Urothelium cell line (cell line): ENCODE data around the gene PDE4D.
"Not testable (repeated sequence)": the region's sequence is repeated elsewhere in the genome, so short reads cannot be mapped to it uniquely, and the experiment has no call there.

Source experiments
- DNase-seq: peaks from one replicate; pipeline ENCODE4 v3.0.0; 2011; ENCODE audit warnings: low spot score, mixed read lengths
- FAIRE-seq: peaks from 2 replicates; lab custom pipeline; 2011; peaks lifted over from hg19 to GRCh38; lab: Jason Lieb, UNC

Gene PDE4D

DNA sequence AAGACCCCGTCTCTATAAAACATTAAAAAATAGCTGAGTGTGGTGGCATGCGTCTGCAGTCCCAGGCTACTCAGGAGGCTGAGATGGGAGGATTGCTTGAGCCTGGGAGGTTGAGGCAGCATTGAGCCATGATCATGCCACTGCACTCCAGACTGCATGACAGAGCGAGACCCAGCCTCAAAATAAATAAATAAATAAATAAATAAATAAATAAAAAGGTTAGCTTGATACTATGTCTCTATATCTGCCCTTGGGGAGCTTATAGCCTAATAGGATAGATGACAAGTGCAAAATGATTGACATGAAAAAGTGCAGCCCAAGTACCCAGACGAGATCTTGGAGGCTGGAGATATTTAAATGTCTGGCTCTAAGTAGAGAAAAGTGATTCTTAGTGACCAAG, 122.6 kb downstream of the PDE4D start:
- DNase-seq (no peak), FAIRE-seq (no peak)

DNA sequence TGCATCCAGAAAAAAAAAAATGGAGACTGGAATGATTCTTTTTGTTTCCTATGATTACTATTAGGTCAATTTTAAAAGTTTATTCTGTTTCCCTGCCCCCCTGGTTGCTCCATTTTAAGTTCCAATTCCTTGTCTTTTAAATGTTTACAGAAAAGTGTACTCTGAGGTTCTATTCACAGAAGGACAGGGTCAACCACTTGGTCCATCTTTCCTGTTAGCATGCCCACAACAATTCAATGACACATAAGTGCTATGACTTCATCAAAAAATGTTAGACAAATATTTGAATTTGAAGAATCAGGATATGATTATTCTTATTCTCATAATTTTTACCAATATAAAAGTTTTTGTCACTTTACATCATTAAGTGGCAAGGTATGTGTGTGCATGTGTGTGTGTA, 123.7 kb downstream of the PDE4D start:
- FAIRE-seq (no peak), DNase-seq (no peak)

DNA sequence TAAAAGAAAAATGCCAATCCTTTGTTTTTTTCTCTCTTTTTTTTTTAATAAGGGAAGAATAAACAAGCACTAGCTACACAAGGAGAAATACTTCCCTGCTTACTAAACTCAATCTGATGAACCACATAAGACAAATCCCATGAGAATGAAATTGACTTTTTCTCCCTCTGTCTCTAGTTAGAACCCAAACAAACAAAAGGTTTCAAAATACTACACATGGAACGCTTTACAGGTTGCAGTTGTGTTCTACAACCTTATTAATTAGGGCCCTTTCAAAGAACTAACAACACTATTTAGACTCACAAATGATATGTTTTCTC, 124.5 kb downstream of the PDE4D start:
- FAIRE-seq: no peak

DNA sequence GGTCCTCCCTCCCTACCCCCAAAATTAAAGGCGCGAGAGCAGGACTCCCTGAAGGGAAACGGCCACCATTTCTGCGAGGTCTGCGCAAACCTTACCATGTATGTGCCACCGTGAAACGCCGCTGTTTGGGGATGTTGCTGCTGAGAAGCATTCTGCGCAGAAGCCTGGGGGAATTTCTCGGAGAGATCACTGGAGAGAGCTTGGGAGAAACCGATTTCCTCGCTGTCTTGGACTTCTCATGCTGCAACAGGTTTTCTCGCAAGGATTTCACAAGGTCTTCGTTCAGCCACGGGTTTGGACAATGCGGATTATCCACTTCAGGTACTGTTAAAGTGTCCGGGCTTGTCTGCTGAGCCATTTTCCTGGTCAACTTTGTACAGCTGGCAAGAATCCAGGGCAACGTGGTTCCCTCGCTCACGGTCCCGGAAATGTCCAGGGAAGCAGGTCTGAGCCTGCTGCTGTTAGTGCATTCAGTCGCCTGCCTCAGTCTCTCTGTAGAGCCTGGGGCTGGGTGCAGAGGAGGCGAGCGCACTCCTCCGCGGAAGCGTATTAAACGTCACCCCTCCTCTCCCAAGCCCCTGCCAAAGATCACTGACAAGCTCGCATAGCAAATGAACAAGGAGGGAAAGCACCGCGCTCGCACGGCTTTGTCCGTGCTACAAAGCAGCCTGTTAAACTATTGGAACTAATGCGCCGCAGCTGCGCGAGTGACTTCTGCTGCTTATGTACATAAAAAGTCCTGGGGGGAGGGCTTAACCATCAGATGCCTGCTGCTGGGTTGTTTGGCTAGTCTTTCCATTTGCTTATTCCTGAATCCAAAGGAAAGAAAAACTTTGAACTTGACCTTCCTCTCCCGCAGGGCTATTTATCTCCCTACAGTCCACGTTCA, 125.1 kb downstream of the PDE4D start:
- peak; percentile 35 for DNase-seq
- FAIRE-seq: no peak

More for the DNA sequence above, 124.5 kb downstream of the PDE4D start:
- no peak for DNase-seq

DNA sequence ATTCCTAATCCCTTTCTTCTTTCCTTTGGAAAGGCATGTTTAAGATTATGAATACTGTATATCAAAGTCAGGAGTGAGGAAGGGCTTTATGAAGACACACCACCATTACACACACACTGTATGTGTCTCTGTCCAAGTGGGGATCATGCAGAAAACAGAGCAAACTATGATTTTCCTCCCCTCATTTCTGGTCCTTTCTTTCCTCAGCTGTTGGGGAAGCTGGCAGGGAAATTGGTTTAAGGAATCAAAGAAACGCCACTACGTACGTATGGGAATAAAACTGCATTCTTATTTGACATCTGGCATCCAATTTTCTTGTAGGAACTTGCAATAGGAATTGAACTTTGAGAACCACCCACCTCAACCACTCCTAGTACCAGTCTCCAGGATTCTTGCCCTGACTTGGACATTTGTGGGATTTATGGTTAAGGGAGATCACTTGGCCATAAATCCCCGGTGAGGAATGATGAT, 125.8 kb downstream of the PDE4D start:
- FAIRE-seq (no peak), DNase-seq (no peak)

DNA sequence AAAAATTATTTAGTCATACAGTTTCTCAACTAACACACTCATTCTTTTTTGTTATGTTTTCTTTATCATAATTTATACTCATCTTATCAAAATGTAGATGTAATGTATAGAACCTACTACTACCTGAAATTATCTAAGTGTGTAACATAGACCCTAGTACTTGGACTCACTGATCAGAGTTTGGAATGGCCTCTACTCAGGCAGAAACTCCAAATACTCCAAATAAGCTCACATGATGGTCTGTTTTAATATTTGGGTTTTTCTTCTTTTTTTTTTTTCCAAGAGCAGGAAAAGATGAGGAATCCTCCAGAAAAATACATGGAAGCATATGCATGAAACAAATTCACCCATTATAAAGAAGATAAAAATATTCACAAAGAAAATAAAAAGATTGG, 126.3 kb downstream of the PDE4D start:
- DNase-seq (no peak), FAIRE-seq (no peak)

DNA sequence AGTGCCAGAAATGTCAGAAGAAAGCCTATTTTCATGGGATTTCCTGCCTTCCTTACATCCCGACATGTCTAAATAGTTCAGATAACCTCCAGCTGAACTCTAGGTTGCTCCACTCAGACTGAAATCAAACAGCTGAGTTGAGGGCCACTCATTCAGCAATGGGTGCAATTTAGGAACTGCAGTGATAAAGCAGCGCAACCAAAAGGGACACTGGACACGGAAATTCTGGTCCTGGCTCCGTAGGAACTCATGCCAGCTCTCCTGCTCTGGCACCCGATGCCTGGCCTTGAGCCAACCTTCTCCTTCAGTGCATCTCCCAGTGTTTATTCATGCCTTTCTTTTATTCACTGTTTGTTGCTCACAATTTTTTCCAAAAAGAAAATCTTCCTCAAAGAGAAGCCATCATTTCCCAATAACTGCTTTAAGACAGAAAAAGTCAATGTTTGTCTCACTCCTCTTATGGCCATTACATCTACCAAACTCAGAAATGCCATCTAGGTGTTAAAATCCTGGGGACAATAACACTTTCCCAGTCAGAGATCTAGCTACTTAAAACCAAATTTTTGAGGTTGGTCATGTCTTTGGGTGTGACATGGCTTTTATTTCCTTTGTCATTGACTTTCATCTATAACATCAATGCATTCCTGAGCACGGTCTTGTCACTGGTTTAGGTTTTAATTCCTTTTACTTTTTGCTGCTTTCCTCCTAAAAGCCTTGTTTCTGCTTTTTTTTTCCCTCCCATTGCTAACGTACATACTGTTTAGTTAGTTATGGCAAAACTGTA, 126.9 kb downstream of the PDE4D start:
- FAIRE-seq (no peak), DNase-seq (no peak)

DNA sequence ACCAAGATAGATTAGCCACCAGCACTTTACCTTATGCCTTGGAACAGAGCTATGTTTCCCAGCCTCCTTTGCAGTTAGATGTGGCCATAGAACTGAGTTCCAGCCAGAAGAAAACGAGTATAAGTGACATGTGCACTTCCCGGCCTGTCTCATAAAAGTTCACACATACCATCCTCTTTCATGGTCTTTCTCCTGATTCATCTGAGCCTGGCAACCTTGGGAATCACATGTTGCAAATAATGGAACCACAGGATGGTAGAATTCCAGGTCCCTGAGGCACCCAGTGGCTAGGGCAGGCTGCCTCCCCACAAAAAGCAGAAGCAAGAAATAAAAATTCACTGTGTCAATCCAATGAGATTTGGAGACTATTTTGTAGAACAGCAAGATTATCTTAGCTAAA, 128.1 kb downstream of the PDE4D start:
- FAIRE-seq (no peak), DNase-seq (no peak)

DNA sequence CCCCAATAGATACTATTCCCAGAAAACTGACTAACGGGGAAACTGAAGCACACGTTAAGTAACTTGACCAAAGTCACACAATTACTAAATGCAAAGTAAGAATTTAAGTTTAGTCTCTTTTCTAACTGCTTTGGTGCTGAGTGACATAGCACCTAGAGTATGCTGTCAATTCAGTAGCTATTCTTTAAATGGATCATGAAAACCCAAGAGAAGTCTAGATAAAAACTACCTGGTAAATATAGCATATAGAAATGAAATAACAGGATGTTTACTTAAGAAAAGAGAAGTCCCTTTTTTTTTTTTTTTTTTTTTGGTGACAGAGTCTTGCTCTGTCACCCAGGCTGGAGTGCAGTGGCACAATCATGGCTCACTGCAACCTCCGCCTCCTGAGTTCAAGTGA, 129.2 kb downstream of the PDE4D start:
- FAIRE-seq (no peak), DNase-seq (no peak)

DNA sequence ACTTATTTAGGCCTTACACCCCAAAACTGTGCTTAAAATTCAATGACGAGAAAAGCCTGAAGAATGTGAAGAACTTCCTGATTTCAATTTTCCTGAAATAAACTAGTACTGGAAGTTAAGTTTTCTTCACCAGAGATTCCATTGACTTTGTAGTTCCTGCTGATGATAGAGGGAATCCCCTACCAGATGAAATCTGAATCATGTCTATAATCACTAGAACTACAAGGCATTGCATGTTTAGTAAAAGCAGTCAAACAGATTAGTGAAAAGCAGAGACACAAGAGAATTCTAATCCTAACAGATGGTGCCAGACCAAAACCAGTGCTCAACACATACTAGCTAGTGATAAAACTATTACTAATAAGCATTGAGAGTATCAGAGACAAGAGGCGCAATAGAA, 130.0 kb downstream of the PDE4D start:
- no peak for FAIRE-seq

DNA sequence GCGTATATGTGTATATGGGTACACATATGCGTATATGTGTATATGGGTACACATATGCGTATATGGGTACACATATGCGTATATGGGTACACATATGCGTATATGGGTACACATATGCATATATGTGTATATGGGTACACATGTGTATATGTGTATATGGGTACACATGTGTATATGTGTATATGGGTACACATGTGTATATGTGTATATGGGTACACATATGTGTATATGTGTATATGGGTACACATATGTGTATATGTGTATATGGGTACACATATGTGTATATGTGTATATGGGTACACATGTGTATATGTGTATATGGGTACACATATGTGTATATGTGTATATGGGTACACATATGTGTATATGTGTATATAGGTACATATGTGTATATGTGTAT, 131.3 kb downstream of the PDE4D start:
- DNase-seq, FAIRE-seq: not testable (repeated sequence)

More for the DNA sequence above, 130.0 kb downstream of the PDE4D start:
- no peak for DNase-seq

DNA sequence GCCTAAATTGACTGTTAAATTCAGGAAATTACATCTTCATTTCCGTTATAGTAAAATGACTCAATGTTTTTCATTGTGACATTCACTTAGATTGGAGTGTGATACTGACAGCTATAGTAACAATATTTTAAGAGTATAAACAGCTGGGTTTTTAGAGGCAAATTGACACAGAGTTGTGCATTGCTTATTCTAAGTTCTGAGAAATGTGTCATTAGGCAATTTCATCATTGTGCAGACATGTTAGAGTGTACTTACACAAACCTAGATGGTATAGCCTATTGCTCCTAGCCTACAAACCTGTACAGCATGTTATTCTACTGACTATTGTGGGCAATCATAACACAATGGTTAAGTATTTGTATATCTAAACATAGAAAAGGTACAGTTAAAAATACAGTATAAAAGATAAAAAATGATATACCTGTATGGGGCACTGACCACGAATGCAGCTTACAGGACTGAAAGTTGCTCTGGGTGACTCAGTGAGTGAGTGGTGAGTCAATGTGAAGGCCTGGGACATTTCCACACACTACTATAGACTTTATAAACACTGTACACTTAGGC, 132.7 kb downstream of the PDE4D start:
- FAIRE-seq: no peak
- no peak for DNase-seq

DNA sequence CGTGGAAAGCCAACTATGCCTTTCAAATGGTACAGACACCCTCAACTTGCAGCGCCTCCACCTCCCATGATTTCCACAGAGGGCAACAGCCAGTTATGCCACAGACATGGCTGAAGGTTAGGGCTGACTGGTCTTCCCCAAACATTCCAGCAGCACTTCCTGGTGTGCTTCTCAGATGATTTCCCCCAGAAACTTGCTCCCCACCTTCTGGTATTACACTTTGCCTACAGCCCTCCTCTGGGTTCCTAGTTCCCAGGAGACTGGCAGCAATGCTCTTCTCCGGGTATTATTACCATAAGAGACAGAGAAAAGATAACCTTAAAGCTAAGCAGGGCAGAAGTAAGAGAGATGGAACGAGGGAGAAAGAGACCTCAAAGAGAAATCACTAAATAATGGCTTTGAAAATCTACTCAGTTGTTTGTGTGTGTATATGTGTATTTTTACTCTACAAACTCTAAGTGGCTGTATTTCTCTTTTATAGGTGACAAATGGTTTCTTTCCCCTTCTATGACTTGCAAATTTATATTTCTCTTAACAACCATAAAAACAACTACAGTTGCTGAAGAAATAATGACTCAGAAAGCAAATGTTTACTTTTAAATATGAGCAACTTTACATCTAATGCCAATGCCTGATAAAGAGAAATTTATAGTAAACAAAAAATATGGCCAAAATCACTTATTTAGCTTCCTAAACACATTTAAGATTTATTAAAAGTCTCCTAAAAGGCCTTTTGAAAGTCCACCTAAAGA, 133.8 kb downstream of the PDE4D start:
- no peak for FAIRE-seq

DNA sequence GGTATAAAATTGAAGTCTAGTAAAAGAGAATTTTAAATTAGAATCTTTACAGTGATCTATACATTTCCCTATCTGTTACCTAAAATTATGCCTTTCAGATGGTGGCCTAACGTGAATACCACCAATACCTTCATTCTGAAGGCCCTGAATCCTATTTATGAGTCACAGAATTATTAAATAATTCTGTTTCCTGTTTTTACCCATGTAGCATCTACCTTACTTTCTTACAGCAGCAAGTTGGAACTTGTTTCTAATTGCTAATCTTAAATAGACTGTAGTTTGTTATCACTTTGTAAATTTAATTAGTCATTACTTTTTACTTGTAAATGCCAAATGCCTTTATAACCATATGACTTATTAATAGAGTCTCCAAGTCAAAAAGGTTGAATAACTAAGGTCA, 135.0 kb downstream of the PDE4D start:
- DNase-seq (no peak), FAIRE-seq (no peak)

More for the DNA sequence above, 133.8 kb downstream of the PDE4D start:
- no peak for DNase-seq

DNA sequence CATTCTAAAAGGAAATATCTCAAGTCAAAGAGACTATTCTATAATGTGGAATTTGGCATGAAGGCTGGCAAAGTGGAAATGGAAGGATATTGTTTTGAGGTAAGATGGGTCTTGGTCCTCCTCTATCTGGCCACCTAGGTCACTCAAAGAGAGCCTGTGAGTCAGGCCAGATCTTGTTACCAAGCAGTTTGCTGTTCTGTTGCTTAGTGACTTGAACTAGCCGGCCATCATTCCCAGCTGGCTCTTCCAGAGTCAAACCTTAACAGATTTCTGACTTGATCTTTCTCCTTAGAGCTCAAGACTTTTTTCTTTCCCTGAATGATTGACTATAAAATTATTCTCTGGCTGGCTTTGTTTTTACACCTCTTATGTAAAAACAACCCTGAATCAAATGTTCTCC, 136.1 kb downstream of the PDE4D start:
- FAIRE-seq (no peak), DNase-seq (no peak)

DNA sequence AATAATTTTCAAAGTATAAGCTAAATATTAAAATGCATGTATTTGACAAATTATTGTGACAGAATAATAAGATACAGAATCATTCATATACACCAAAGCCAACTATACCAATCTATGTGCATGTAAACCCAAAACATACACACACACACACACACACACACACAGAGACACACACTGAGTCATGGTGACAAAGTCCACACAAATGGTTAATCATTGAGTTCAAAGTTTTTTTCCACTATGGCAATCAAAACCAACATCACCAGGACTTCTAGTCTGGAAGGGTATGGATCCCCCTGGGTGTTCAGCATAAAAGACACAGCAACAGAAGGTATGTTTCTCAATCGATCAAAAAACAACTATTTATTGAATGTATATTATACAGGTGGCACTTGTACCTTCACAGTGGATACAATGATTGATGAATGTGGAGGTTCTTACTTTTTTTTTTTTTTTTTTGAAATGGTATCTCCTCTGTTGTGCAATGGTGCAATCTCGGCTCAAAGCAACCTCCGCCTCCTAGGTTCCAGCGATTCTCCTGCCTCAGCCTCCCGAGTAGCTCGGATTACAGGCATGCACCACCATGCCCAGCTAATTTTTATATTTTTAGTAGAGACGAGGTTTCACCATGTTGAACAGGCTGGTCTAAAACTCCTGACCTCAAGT, 137.0 kb downstream of the PDE4D start:
- no peak for DNase-seq
- no peak for FAIRE-seq

DNA sequence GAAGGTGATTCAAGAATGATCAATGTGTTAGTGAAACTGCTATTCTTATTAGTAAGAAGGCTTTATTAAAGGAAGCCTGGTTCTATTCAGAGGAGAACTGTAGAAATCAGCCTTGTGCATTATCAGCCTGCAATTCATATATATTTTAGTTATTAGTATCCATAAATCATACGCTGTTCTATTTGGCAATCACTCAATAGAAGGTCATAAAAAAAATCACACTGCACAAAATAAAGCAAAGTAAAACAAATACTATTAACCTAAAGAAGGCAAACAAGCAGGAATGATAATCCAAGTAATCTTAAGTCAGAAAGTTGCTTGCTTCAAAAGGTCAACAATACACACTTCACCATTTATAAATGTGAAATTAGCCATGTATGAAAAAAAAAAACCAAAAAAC, 138.1 kb downstream of the PDE4D start:
- DNase-seq (no peak), FAIRE-seq (no peak)

DNA sequence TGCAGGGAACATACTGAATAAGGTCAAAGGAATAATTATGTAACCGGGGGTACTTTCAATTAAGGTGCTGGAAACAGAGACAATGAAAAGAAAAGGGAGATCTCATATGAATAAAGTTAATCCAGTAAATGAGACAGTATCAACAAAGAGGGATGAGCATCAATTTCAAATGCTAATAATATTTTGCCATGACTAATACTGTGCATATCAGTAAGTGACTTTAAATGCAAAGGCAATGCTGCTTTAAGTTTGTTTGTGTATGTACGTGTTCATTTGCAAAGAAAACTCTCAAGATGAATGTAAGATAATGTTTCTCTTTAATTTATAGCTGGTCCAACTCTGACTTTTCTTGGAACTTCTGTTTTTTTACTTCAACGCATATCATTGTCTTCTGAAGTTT, 139.9 kb downstream of the PDE4D start:
- no peak for DNase-seq
- FAIRE-seq: no peak

DNA sequence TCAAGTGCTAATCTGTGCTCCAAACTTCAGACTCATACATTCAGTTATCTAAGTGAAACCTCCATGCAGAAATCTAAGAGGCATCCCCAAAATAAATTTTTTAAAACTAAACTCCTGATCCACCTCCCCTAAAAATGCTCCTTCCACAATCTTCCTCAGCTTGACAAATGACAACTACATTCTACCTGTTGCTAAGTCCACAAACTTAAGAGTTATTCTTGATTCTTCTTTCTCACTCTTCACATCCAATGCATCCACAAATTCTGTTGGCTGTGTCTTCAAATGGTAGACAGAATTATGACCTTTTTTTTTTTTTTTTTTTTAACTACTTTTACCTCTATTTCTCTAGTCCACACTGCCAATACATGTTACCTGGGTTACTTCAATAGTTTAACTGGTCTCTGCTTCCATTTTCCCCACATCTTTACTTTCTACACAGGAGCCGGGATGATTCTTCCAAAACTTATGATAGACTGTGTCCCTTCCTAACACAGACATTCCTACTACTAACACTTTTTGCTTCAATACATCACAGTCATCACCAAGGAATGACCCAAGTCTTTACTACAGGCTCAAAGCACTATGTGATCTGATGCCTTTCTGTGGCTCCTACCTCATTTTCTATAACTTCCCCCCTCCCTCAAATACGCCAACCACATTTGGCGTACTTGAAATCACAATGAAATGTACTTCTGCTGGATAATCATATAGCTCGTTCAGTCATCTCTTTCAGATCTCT, 143.6 kb downstream of the PDE4D start:
- FAIRE-seq: no peak
- no peak for DNase-seq
